Kidney (tissue), 14 donors: ENCODE measurements around the gene ITPKB. TPM values are rescaled to one million over a fixed set of nuclear protein-coding genes. Genes with fewer than 3 reads are reported as not detected.
A peak's percentile ranks its signal among the peaks of the same experiment; 100 is the strongest.

ENCODE experiments used
- DNase-seq, 5 donors: peaks; one replicate each; pipeline ENCODE4 v3.0.0-alpha.2; 2013 to 2020
- FAIRE-seq: peaks from 2 replicates; lab custom pipeline; 2012; peaks lifted over from hg19 to GRCh38; lab: Jason Lieb, UNC
- H3K27ac ChIP-seq, 2 donors: one replicate each; pipeline ENCODE4 v1.7.0; 2013; ENCODE audit warnings: low read depth in 2 of 2, low read length in 2 of 2, inconsistent platforms in 1 of 2
- H3K27me3 ChIP-seq: one replicate; pipeline ENCODE4 v1.7.1; 2013; ENCODE audit warnings: low read length, inconsistent platforms; ENCODE audit not compliant: control insufficient read depth, insufficient read depth
- H3K36me3 ChIP-seq, 3 donors: one replicate each; pipeline versions ENCODE4 v1.7.0 to v1.7.1; 2013; ENCODE audit warnings: low read length in 3 of 3, control low read depth in 1 of 3, inconsistent platforms in 1 of 3; ENCODE audit not compliant: insufficient read depth in 3 of 3, control insufficient read depth in 2 of 3
- H3K4me1 ChIP-seq, 3 donors: one replicate each; pipeline versions ENCODE4 v1.7.0 to v1.7.1; 2013; ENCODE audit warnings: low read length in 3 of 3, inconsistent platforms in 1 of 3, low read depth in 1 of 3; ENCODE audit not compliant: control insufficient read depth in 2 of 3, insufficient read depth in 2 of 3
- H3K4me3 ChIP-seq, 3 donors: one replicate each; pipeline versions ENCODE4 v1.7.0 to v1.8.1; 2013; ENCODE audit warnings: low read length in 3 of 3, control low read depth in 1 of 3, inconsistent platforms in 1 of 3
- H3K9ac ChIP-seq, 3 donors: one replicate each; pipeline versions ENCODE4 v1.7.0 to v1.7.1; 2013; ENCODE audit warnings: low read length in 3 of 3, control low read depth in 1 of 3, inconsistent platforms in 1 of 3
- H3K9me3 ChIP-seq, 3 donors: one replicate each; pipeline versions ENCODE4 v1.7.0 to v1.7.1; 2013; ENCODE audit warnings: low read length in 3 of 3, control low read depth in 1 of 3, inconsistent platforms in 1 of 3; ENCODE audit not compliant: control insufficient read depth in 2 of 3, insufficient read depth in 1 of 3
- intact Hi-C: fragments of 100-400 bp; cut with DNase I; formaldehyde crosslinking; loops from one replicate; pipeline ENCODE4 v1.11.1; 2022
- polyA plus RNA-seq: library from polyadenylated mRNA; stranded (reverse); fragments of 350-450 nt; fragmentation: Illumina TruSeq; extraction: RNeasy Lipid Tissue Mini Kit (QIAGEN cat#74804); gene quantifications from one replicate; pipeline ENCODE4 v1.2.3, GENCODE V29; 2014; ENCODE audit warnings: low read depth, low replicate concordance; ENCODE audit not compliant: insufficient read depth
- total RNA-seq: library from RNA; stranded (reverse); fragmentation: NEBNext Ultra II Directional; extraction: Animal tissue kit (Norgen Biotek cat#: 25700); gene quantifications from one replicate; pipeline ENCODE4 v1.2.1, GENCODE V29; 2021
- TF ChIP-seq, protein P1 (sequence below): IDR thresholded peaks from 3 replicates; pipeline ENCODE4 v1.5.1; 2012; ENCODE audit warnings: mild to moderate bottlenecking, moderate library complexity, borderline replicate concordance; ENCODE audit not compliant: insufficient read depth; ENCODE audit errors: extremely low read depth
- donor health status: control.
- donor health status: control.
- donor health status: control.
- donor health status: control.
- donor health status: control.
- donor health status: DM: yes; HTN: yes; CAD: no.
- donor health status: Normal renal cell carcinoma (clear cell type).

The ITPKB gene
- total and polyA plus RNA-seq, 2 donors from 2014 or later: 20.2 to 39.3 TPM

GRCh38 chr1:226719596-226720387 is 19.3 kb downstream of the ITPKB start:
- FAIRE-seq: no peak
- H3K4me1 ChIP-seq: peaks cover 11 to 22% (median 21%) of the 10 kb centered on the region in 3 donors

DNA sequence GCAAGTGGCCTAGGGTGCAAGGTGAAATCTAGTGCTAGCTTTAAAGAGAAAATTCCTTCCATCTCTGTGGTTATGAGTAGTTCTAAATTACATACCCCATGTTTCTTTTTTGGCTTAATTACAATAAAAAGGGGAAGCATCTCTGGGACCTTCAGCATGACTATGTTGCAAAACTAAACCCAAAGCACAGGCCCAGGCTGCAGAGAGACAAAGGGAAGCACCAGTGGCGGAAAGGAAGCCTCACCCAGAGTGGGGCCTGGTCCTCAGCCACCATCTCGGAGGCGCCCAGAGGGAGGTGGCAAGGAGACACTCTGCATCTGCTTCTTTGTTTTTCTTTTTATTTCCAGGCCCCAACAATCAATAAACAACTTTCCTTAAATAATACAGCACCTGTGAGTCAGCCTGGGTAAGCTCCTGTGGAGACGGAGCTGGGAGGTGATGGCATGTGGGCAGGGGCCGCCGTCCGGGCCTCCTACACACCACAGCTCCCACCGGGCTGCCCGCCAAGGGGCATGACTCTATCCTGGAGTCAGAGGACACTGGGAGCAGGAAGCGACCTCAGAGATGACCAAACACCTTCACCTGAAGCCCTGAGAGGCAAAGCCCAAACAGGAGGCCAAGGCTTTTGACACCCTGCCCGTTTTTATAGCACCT is 21.7 kb downstream of the ITPKB start:
- DNase-seq: no peak
- TF ChIP-seq, protein P1, sequence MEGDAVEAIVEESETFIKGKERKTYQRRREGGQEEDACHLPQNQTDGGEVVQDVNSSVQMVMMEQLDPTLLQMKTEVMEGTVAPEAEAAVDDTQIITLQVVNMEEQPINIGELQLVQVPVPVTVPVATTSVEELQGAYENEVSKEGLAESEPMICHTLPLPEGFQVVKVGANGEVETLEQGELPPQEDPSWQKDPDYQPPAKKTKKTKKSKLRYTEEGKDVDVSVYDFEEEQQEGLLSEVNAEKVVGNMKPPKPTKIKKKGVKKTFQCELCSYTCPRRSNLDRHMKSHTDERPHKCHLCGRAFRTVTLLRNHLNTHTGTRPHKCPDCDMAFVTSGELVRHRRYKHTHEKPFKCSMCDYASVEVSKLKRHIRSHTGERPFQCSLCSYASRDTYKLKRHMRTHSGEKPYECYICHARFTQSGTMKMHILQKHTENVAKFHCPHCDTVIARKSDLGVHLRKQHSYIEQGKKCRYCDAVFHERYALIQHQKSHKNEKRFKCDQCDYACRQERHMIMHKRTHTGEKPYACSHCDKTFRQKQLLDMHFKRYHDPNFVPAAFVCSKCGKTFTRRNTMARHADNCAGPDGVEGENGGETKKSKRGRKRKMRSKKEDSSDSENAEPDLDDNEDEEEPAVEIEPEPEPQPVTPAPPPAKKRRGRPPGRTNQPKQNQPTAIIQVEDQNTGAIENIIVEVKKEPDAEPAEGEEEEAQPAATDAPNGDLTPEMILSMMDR: no peak

More at GRCh38 chr1:226719596-226720387, 19.3 kb downstream of the ITPKB start:
- Histone ChIP-seq H3K4me3 (no peak overlapping the region), H3K9me3 (no peaks in the 10 kb centered on the region), H3K9ac (no peak overlapping the region), H3K36me3 (no peaks in the 10 kb centered on the region), H3K27ac (no peak overlapping the region), H3K27me3 (no peaks in the 10 kb centered on the region)
- TF ChIP-seq, protein P1: no peak
- intact Hi-C loops: no loop called here
- peak in 3 of 5 donors; percentile 66 to 74 (median 71) for DNase-seq

DNA sequence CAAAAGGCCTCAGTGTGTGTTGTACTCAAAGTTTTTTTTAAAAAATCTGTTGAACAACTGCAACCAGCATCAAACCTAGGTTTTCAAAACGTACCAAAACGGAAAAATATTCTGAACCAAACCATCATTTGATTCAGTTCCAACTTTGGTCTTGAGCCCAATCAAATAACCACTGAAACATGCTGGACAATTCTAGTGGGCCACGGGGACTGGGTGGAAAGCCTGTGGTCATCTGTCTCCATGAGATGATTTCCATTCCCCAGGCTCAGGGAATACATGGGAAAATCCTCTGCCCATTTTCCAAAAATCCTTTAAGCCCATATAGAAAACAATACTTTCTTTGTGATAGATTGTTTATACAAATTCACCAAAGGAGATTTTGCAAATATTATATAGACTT is 22.5 kb downstream of the ITPKB start:
- FAIRE-seq: no peak
- H3K9ac ChIP-seq: no peak overlapping the region
- no peaks in the 10 kb centered on the region for H3K9me3 ChIP-seq
- no peak for DNase-seq
- no peak overlapping the region for H3K4me3 ChIP-seq
- H3K4me1 ChIP-seq: peaks cover 0 to 13% (median 0%) of the 10 kb centered on the region in 3 donors
- TF ChIP-seq, protein P1: no peak
- H3K27ac ChIP-seq: no peak overlapping the region
- no peaks in the 10 kb centered on the region for H3K27me3 ChIP-seq
- H3K36me3 ChIP-seq: no peaks in the 10 kb centered on the region
- intact Hi-C loops: no loop called here

More for the DNA sequence above, 21.7 kb downstream of the ITPKB start:
- H3K27me3 ChIP-seq: no peaks in the 10 kb centered on the region
- H3K4me1 ChIP-seq: peaks cover 0 to 9% (median 0%) of the 10 kb centered on the region in 3 donors
- H3K9ac ChIP-seq: no peak overlapping the region
- H3K36me3 ChIP-seq: no peaks in the 10 kb centered on the region
- FAIRE-seq: no peak
- H3K4me3 ChIP-seq: no peak overlapping the region
- intact Hi-C loops: no loop called here
- H3K9me3 ChIP-seq: no peaks in the 10 kb centered on the region
- no peak overlapping the region for H3K27ac ChIP-seq
